HG02870 (cell line): ENCODE data around the gene KNL1.
"Not testable (repeated sequence)": the region's sequence is repeated elsewhere in the genome, so short reads cannot be mapped to it uniquely, and the experiment has no call there.

Experiments
- ATAC-seq: cut with Tn5 transposase; IDR thresholded peaks from one replicate; pipeline ENCODE4 v1.9.1; 2021; ENCODE audit warnings: mild to moderate bottlenecking, moderate library complexity; ENCODE audit not compliant: unreplicated experiment

Gene KNL1

DNA sequence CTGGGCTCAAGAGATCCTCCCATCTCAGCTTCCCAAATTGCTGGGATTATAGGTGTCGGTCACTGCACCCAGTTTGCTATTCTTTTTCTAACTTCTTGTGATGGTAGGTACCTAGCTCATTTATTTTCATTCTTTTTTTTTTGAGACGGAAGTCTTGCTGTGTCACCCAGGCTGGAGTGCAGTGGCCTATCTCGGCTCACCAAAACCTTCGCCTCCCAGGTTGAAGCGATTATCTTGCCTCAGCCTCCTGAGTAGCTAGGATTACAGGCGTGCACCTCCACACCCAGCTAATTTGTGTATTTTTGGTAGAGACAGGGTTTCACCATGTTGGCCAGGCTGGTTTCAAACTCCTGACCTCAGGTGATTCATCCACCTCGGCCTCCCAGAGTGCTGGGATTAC, 70.9 kb downstream of the KNL1 start:
- ATAC-seq, result no peak

GRCh38 chr15:40676290-40676689, 82.2 kb downstream of the KNL1 start:
- not testable (repeated sequence) for ATAC-seq

DNA sequence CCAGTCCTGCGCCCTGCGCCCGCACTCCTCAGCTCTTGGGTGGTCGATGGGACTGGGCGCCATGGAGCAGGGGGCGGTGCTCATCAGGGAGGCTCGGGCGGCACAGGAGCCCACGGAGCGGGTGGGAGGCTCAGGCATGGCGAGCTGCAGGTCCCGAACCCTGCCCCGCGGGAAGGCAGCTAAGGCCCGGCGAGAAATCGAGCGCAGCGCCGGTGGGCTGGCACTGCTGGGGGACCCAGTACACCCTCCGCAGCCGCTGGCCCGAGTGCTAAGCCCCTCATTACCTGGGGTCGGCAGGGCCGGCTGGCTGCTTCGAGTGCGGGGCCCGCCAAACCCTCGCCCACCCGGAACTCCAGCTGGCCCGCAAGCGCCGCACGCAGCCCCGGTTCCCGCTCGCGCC, 82.9 kb downstream of the KNL1 start:
- ATAC-seq, result not testable (repeated sequence)

DNA sequence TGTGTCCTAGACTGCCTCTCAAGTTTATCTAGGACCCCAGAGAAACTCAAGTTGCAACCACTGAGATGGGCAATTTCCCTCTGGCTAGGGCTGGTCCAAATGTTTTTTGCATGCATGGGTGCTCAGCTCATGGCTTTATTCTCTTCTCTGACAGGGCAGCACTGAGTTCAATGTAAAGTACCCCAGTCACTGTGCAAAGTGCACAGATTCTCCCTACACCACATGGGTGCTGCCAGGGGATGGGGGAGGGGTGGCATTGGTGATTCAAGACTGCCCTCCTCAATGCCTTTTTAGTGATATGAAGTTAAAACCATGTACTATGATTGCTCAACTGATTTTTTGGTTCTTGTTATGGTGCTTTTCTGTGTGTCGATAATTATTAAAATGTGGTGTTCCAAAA, 86.1 kb downstream of the KNL1 start:
- ATAC-seq, result no peak

- ATAC-seq, result not testable (repeated sequence)
Observed at GRCh38 chr15:40680959-40681358, 86.9 kb downstream of the KNL1 start.

DNA sequence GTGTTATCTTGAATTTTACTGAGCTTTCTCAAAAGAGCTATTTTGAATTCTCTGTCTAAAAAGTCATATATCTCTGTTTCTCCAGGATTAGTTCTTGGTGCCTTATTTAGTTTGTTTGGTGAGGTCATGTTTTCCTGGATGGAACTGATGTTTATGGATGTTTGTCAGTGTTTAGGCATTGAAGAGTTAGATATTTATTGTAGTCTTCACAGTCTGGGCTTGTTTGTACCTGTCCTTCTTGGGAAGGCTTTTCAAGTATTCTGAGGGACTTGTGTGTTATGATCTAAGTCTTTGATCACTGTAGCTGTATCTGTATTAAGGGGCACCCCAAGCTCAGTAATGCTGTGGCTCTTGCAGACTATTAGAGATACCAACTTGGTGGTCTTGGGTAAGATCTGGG, 90.3 kb downstream of the KNL1 start:
- ATAC-seq, result no peak

DNA sequence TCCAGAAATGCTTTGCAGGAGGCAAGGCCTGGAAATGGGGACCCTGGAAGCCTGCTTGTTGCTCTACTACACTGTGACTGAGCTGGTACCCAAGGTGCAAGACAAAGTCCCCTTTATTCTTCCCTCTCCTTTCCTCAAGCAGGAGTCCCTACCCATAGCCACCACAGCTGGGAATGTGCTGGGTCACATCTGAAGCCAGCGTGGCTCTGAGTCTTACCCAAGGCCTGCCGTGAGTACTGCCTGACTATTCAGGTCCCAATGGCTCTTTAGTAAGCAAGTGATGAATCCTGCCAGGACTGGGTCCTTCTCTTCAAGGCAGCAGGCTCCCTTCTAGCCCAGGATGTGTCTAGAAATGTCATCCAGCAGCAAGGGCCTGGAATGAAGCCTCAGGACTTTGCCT, 91.3 kb downstream of the KNL1 start:
- no peak for ATAC-seq

DNA sequence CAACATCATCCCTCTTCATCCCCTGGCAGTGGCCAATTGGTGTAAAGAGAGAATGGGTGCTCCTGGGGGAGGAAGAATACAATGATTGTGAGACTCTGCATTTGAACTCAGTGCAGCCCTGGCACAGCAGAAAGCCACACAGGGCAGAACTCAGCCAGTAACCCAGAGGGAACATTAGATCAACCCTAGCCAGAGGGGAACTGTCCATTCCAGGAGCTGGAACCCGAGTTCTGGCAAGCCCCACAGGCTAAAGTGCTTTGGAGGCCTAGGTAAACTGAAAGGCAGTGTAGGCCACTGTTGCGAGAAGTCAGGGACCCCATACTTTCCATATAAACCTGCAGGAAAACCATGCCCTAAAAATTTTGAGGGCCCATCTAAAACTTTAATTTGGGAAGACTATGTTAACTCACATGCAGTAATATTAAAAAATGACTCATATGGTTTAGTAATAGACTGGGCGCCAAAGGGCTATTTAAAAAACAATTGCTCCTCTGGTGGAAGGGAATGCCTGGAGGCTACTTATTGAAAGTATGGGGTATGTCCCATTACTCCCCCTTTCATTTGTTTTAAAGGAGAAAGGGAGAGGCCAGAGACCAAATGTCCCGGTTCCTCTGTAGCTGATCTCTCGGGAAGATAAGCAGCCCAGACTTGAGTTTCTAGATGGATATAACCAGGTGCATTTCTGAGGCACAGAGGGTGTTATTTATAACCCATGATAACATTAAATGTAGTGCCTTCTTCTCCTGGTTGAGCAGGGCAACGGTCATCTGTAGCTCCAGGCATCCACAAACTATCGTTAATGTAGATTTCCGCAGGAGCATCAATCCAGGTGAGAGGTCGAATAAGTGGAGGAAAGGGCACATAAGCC, 95.1 kb downstream of the KNL1 start:
- no peak for ATAC-seq

- ATAC-seq, result no peak
Observed at GRCh38 chr15:40691737-40692136, 97.7 kb downstream of the KNL1 start.

GRCh38 chr15:40693904-40694687, 100.0 kb downstream of the KNL1 start:
- peak; percentile 7 for ATAC-seq

GRCh38 chr15:40694688-40695468, 100.8 kb downstream of the KNL1 start, which contains the start of gene RAD51:
Gene RAD51, plus strand, starts transcription at chr15:40695174. Its CDS starts 3,585 bp downstream, at chr15:40698759.
- ATAC-seq, result peak; percentile 79

GRCh38 chr15:40695469-40695890, 101.4 kb downstream of the KNL1 start:
- peak; percentile 4 for ATAC-seq

DNA sequence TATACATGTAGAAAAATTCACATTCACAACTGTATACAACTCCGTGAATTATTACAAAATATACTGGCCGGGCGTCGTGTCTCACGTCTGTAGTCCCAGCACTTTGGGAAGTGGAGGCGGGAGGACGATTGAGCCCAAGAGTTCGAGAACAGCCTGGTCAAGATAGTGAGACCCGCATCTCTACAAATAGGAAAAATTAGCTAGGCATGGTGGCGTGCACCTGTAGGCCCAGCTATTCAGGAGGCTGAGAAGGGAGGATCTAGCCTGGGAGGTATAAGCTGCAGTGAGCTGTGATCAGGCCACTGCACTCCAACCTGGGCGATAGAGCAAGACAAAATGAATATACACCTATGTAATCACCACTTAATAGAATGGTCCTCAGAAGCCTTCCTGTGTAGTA, 102.2 kb downstream of the KNL1 start:
- ATAC-seq, result no peak

DNA sequence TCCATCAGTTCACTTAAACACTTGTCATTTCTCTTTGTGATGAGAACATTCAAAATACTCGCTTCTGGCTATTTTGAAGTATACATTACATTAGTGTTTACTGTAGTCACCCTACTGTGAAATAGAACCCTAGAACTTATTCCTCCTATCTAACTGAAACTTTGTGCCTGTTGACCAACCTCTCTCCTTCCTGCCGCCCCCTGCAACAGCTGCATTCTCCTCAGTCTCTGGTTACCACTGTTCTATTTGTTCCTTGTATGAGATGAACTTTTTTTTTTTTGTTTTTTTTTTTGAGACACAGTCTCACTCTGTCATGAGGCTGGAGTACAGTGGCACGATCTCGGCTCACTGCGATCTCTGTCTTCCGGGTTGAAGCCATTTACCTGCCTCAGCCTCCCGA, 103.9 kb downstream of the KNL1 start:
- no peak for ATAC-seq

- no peak for ATAC-seq
Observed at GRCh38 chr15:40702077-40702476, 108.0 kb downstream of the KNL1 start.

DNA sequence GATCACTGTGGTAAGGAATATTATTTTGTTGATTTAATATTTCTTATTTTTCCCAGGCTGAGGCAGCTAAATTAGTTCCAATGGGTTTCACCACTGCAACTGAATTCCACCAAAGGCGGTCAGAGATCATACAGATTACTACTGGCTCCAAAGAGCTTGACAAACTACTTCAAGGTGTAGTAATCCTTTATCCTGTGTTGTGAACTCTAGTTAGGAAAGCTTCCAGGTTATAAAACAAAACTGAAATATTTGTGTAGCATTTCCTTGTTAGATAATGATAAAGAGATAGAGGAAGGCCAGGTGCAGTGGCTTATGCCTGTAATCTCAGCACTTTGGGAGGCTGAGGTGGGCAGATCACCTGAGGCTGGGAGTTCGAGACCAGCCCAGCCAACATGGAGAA, 112.1 kb downstream of the KNL1 start:
- ATAC-seq, result no peak
